ENCODE results near the gene TIMM9.
A peak's percentile ranks its signal among the peaks of the same experiment; 100 is the strongest.
"Not testable (repeated sequence)": the region's sequence is repeated elsewhere in the genome, so short reads cannot be mapped to it uniquely, and the experiment has no call there.

TIMM9 gene

DNA sequence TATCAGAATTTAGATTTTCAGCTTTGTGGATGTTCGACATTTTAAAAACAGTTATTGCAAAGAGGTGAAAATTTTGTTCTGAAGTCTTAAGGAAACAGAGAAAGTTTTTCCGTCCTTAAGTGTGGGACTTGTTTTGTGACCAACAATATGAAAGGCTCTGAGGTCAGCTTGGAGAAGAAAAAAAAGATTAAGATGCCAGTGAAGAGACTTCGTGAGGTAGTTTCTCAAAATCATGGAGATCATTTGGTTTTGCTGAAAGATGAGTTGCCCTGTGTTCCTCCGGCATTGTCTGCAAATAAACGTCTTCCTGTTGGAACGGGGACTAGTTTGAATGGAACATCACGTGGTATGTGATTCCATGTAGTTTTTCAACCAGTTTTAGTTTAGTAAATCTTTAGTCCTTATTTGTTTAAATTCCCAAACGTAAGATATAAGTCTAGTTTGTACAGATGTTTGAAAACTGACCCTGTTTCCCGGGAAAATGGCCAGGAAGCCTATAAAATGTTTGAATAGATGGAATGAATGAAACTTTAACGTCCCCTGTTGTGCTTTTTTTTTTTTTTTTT is 870 bp upstream of the TIMM9 start:
- H3K4me1 Mint-ChIP-seq (ENCODE audit: low read depth in 2 of 2) = peaks cover 10 to 31% of the 10 kb centered on the region in 2 donors
- DNase-seq (peak in 1 of 3 experiments; percentile 5), ATAC-seq (replicated peaks) (no peak)
- H3K27ac Mint-ChIP-seq = peak overlapping the region; percentile 93 to 94
- peaks cover 29% of the 10 kb centered on the region for H3K36me3 Mint-ChIP-seq (ENCODE audit: insufficient read depth)
- no peaks in the 10 kb centered on the region for H3K9me3 Mint-ChIP-seq
- H3K4me3 Mint-ChIP-seq = peak overlapping the region; percentile 73 to 83
- H3K27me3 Mint-ChIP-seq = no peaks in the 10 kb centered on the region

DNA sequence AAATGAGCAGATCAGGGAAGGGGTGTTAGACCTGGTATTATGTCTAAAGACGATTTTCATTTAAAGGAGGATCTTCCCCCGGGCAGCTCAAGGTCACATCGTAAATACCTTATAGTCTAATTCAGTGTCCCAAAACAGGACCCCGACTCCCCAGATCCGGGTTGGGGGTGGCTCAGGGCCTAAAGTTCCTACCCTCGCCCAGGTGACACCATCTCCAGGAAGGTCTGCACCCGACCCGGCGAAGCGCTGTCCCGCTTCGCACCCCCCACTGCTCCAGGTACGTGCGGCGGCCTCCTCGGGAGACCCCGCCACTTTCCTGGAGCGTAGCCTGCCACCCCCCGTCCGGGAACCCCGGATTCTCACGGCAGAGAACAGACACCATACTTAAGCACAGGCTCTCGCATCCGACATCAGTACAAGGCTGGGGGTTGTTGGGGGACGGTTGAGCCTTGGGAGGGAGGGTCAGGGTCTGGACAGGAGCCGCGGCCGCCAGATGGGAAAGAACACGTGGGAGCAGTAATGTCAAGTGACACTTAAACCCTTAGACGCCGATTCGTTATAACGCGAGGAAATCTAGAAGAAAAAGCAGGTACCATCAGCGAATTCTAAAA is 556 bp downstream of the TIMM9 start:
- H3K27ac Mint-ChIP-seq = peak overlapping the region; percentile 93 to 94
- DNase-seq (peak in 1 of 3 experiments; percentile 44), ATAC-seq (replicated peaks) (peak; percentile 23)
- peak overlapping the region; percentile 73 to 83 for H3K4me3 Mint-ChIP-seq
- peaks cover 10 to 28% of the 10 kb centered on the region in 2 donors for H3K4me1 Mint-ChIP-seq (ENCODE audit: low read depth in 2 of 2)
- no peaks in the 10 kb centered on the region for H3K9me3 Mint-ChIP-seq
- H3K36me3 Mint-ChIP-seq (ENCODE audit: insufficient read depth) = peaks cover 33% of the 10 kb centered on the region
- H3K27me3 Mint-ChIP-seq = no peaks in the 10 kb centered on the region

DNA sequence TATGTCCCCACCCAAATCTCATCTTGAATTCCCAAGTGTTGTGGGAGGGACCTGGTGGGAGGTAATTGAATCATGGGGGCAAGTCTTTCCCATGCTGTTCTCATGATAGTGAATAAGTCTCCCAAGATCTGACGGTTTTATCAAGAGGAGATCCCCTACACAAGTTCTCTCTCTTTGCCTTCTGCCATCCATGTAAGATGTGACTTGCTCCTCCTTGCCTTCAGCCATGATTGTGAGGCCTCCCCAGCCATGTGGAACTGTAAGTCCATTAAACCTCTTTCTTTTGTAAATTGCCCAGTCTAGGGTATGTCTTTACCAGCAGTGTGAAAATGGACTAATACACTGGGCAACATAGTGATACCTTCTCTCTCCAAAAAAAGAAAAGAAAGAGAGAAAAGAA is 10.4 kb downstream of the TIMM9 start:
- Mint-ChIP-seq H3K4me1 (ENCODE audit: low read depth in 2 of 2) (peaks cover 6 to 12% of the 10 kb centered on the region in 2 donors), H3K27ac (peak overlapping the region in 1 of 2 donors; percentile 18), H3K36me3 (ENCODE audit: insufficient read depth) (peaks cover 46% of the 10 kb centered on the region)
- not testable (repeated sequence) for H3K4me3 Mint-ChIP-seq; H3K9me3 Mint-ChIP-seq; DNase-seq; ATAC-seq (replicated peaks); H3K27me3 Mint-ChIP-seq

DNA sequence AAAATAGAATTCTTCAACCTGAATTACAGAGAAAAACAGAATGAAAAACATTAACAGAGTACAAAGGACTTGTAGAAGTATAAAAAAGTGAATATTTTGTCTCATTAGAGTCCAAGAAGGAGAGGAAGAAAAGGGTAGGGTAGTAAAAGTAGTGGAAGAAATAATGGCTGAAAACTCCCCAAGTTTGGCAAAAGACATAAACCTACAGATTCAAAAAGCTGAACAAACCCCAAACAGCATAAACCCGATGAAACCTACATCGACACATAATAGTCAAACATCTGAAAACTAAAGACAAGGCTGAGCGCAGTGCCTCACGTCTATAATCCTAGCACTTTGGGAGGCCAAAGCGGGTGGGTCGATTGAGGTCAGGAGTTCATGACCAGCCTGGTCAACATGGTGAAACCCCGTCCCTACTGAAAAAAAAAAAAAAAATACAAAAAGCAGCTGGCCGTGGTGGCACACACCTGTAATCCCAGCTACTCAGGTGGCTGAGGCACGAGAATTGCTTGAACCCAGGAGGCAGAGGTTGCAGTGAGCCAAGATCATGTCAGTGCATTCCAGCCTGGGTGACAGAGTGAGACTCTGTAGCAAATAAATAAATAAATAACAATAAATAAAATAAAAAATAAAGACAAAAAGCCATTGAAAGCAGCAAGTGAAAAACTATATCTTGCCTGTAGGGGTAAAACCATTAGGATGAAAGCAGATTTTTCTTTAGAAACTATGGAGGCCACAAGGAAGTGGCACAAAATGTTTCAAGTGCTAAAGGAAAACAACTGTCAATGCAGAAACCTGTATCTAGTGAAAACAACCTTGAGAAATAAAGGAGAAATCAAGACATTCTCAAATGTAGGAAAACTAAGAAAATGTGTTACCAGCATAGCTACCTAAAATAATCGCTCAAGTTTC is 11.4 kb downstream of the TIMM9 start:
- Mint-ChIP-seq H3K9me3 (no peaks in the 10 kb centered on the region), H3K4me1 (ENCODE audit: low read depth in 2 of 2) (peaks cover 6 to 12% of the 10 kb centered on the region in 2 donors), H3K4me3 (no peak overlapping the region), H3K36me3 (ENCODE audit: insufficient read depth) (peaks cover 46% of the 10 kb centered on the region), H3K27ac (peak overlapping the region in 1 of 2 donors; percentile 82), H3K27me3 (no peaks in the 10 kb centered on the region)
- no peak for ATAC-seq (replicated peaks)
- no peak for DNase-seq

DNA sequence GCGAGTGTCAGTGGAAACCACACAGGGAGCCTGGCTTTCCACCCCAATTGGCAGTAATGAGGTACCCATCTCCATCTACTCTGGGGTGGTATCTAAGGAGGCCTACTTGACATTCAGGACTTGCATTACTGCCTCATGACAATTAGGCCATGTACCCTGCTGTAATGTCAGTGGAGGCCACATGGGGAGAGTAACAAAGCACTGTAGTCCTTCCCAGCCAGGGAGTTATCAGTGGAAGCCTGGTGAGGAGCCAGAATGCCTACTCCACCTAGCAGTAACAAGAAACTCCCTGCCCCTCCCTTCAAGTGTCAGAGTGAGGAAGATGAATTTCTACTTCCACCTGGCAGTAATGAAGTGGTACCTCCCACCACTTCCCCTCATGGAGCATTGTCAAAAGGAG is 12.5 kb downstream of the TIMM9 start:
- DNase-seq = no peak
- no peak for ATAC-seq (replicated peaks)
- no peak overlapping the region for H3K4me3 Mint-ChIP-seq
- H3K9me3 Mint-ChIP-seq = no peaks in the 10 kb centered on the region
- H3K4me1 Mint-ChIP-seq (ENCODE audit: low read depth in 2 of 2) = peaks cover 6 to 12% of the 10 kb centered on the region in 2 donors
- H3K27ac Mint-ChIP-seq = no peak overlapping the region
- no peaks in the 10 kb centered on the region for H3K27me3 Mint-ChIP-seq
- H3K36me3 Mint-ChIP-seq (ENCODE audit: insufficient read depth) = peaks cover 44% of the 10 kb centered on the region

DNA sequence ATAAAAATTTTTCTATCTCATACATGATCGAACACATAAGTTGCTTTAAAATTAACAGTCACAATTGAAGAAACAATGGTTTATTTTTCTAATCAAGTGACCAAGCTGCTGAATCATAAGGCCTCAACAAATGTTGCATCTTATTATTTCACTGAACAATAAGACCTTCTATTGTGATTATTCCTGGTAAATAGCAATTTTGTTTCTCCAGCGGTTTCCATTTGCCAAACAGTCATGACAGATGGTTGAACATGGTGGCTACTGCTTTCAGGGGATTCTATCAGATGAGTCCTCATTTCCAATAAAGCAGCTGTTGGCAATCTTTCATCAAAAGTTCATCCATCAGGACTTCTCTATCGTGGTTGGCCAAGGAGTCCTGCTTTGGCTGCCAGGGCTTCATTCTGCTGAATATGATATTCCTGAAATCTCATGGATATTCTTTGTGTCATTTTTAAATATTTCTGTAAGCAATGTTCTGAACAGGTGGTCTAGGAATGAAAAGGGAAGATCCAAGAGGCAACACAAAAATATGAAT is 18.6 kb downstream of the TIMM9 start:
- no peak overlapping the region for H3K4me3 Mint-ChIP-seq
- no peak for ATAC-seq (replicated peaks)

DNA sequence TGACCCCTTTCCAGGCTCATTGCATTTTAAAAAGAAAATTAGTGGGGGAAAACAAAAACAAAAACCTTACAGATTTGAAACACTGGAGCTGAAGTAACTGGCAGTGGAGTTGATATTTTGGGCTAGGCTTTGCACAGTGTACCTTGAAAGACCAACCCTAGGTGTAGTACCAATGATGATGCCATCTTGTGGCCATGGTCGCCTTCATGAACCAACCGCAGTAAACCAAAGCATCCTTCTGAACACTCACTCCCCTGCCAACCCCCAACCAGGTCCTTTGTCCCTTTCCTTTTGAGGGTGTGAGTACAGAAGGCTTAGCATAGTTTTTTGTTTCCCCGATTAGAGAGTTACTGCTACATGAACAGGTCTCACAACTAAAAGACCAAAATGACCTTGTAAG is 25.7 kb downstream of the TIMM9 start:
- H3K36me3 Mint-ChIP-seq (ENCODE audit: insufficient read depth) = no peaks in the 10 kb centered on the region
- H3K4me3 Mint-ChIP-seq = no peak overlapping the region
- H3K9me3 Mint-ChIP-seq = no peaks in the 10 kb centered on the region
- H3K27ac Mint-ChIP-seq = no peak overlapping the region
- no peaks in the 10 kb centered on the region for H3K27me3 Mint-ChIP-seq
- H3K4me1 Mint-ChIP-seq (ENCODE audit: low read depth in 2 of 2) = no peaks in the 10 kb centered on the region
- peak; percentile 27 for ATAC-seq (replicated peaks)
- DNase-seq = no peak

More for the DNA sequence above, 18.6 kb downstream of the TIMM9 start:
- peaks cover 36% of the 10 kb centered on the region for H3K36me3 Mint-ChIP-seq (ENCODE audit: insufficient read depth)
- H3K27me3 Mint-ChIP-seq = no peaks in the 10 kb centered on the region
- DNase-seq = no peak
- H3K4me1 Mint-ChIP-seq (ENCODE audit: low read depth in 2 of 2) = no peaks in the 10 kb centered on the region
- no peak overlapping the region for H3K27ac Mint-ChIP-seq
- no peaks in the 10 kb centered on the region for H3K9me3 Mint-ChIP-seq

DNA sequence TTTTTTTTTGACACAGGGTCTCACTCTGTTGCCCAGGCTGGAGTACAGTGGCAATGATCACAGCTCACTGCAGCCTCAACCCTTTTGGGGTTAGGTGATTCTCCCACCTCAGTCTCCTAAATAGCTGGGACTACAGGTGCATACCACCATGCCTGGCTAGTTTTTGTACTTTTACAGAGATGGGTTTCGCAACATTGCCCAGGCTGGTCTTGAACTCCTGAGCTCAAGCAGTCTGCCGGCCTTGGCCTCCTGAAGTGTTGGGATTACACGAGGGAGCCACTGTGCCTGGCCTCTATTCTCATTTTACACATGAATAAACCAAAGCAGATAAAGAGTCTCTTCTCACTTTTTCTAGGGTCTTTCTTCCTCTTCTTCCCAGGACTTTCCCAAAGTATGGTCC is 28.4 kb downstream of the TIMM9 start:
- peaks cover 3 to 4% of the 10 kb centered on the region in 2 donors for H3K4me1 Mint-ChIP-seq (ENCODE audit: low read depth in 2 of 2)
- ATAC-seq (replicated peaks) (no peak), DNase-seq (no peak)
- H3K27ac Mint-ChIP-seq = no peak overlapping the region
- no peaks in the 10 kb centered on the region for H3K9me3 Mint-ChIP-seq
- H3K27me3 Mint-ChIP-seq = no peaks in the 10 kb centered on the region
- H3K4me3 Mint-ChIP-seq = no peak overlapping the region
- no peaks in the 10 kb centered on the region for H3K36me3 Mint-ChIP-seq (ENCODE audit: insufficient read depth)

DNA sequence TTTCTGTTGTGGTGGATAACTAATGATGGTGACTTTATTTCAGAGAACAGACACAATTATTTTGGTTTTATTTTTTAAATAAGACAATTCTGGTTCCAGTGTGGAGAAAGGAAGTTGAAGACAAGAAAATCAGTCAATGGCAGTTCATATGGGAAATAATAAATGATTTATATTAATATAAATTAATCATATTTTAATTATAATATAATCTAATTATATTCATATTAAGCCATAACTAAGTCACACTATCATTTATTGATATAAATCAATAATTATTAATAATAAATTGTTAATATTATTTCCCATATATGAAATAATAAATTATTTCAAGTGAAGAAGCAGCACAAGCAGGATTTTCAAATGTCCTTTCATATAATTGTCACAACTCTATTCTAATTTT is 28.8 kb downstream of the TIMM9 start:
- Mint-ChIP-seq H3K4me1 (ENCODE audit: low read depth in 2 of 2) (peaks cover 3 to 4% of the 10 kb centered on the region in 2 donors), H3K9me3 (no peaks in the 10 kb centered on the region), H3K27me3 (no peaks in the 10 kb centered on the region), H3K4me3 (no peak overlapping the region), H3K36me3 (ENCODE audit: insufficient read depth) (no peaks in the 10 kb centered on the region), H3K27ac (no peak overlapping the region)
- no peak for ATAC-seq (replicated peaks)
- DNase-seq = no peak

DNA sequence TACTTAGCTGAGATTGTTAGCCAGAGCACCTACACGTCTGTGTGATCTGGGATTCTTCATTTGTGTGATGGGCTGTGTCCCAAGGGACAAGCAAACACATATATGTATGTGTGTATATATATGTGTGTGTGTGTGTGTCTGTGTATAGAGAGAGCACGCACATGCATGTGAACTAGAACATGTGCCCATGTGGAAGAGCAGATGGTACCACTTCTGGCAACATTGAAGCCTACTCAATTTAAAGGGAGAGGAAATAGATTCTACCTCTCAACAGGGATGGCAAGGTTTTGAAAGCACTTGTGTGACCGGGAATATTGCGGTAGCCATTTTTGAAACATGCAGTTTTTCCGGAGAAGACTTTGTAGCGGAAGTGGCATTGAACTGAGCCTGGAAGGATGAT is 30.2 kb downstream of the TIMM9 start:
- peaks cover 3 to 4% of the 10 kb centered on the region in 2 donors for H3K4me1 Mint-ChIP-seq (ENCODE audit: low read depth in 2 of 2)
- no peaks in the 10 kb centered on the region for H3K36me3 Mint-ChIP-seq (ENCODE audit: insufficient read depth)
- no peak overlapping the region for H3K27ac Mint-ChIP-seq
- DNase-seq (no peak), ATAC-seq (replicated peaks) (no peak)
- H3K27me3 Mint-ChIP-seq = no peaks in the 10 kb centered on the region
- H3K9me3 Mint-ChIP-seq = no peaks in the 10 kb centered on the region
- peak overlapping the region; percentile 80 to 82 for H3K4me3 Mint-ChIP-seq

DNA sequence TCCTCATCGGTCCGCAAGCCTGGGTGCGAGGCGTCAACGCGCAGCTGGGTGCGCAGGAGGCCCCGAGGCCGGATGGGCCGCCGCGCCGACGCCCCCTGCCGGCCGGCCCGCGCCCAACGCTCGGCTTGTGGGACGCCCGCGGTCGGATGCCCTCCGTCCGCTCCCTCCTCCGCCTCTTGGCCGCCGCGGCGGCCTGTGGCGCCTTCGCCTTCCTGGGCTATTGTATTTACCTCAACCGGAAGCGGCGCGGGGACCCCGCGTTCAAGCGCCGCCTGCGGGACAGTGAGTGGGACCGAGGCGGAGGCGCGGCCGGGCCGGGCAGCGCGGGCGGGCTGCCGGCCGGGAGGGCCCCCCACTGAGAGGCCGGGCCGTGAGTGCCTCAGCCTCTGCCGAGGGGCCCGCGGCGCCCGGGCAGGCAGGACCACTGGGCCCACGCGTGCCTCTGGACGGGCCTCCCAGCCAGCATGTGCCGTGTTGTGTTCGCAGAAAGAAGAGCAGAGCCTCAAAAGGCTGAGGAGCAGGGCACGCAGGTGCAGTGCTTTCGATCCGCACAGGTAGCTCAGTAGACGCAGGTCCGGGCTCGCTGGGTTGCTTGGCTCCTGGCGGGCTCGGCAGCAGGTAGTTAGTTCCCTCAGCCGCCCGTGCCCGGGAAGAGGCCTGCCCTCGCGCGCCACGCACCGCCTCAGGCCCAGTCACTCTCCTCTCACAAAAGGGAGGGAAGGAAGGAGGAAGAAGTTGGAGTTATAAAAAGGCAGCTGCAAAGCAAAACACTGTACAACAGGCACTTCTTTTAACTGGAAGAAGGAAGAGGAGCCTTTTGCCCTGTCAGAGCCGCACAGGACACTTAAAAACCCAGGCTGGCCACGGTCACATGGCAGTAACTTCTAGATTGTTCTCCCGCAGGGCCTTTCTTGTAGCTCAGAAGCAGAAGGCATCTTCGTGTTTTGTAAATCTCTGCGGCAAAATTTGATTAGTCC is 31.2 kb downstream of the TIMM9 start, which contains the start of gene TOMM20L:
TSS of gene TOMM20L (plus strand) at position 119 of the 977 bp plus-strand sequence. CDS start at position 147, 28 bp downstream.
- Mint-ChIP-seq H3K27me3 (no peaks in the 10 kb centered on the region), H3K27ac (peak within 1 kb of the TSS; percentile 88 to 89), H3K4me1 (ENCODE audit: low read depth in 2 of 2) (peaks cover 3 to 4% of the 10 kb centered on the region in 2 donors), H3K4me3 (peak within 1 kb of the TSS; percentile 80 to 82), H3K9me3 (no peaks in the 10 kb centered on the region), H3K36me3 (ENCODE audit: insufficient read depth) (no peaks in the 10 kb centered on the region)
- ATAC-seq (replicated peaks) (peak; percentile 88), DNase-seq (peak; percentile 63 to 77 (median 69))

DNA sequence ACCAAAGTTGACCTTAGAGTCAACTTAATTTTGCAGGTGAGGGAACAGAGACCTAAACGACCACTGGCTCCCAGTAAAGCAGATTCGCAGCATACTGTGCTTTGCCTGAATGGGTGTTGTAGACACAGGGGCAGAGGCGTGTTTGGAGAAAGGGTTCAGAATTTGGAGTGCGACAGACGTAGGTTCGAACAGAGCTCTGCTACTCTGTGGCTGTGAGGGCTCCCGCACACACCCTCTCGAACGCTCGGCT is 31.8 kb downstream of the TIMM9 start:
- Mint-ChIP-seq H3K27ac (peak overlapping the region; percentile 84 to 88), H3K27me3 (no peaks in the 10 kb centered on the region), H3K4me1 (ENCODE audit: low read depth in 2 of 2) (peaks cover 3 to 4% of the 10 kb centered on the region in 2 donors), H3K36me3 (ENCODE audit: insufficient read depth) (no peaks in the 10 kb centered on the region), H3K4me3 (peak overlapping the region; percentile 80 to 82), H3K9me3 (no peaks in the 10 kb centered on the region)
- ATAC-seq (replicated peaks) = no peak
- DNase-seq = no peak

DNA sequence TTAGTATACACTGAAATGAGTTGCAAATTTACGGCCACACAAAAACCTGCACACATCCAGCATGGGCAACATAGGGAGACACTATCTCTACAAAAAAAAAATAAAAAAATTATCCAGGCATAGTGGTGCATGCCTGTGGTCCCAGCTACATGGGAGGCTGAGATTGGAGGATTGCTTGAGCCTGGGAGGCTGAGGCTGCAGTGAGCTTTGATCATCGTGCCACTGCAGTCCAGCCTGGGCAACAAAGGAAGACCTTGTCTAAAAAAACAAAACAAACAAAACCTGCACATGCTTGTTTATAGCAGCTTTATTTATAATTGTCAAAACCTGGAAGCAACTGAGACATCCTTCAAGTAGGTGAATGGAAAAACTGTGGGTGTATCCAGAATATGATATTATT is 36.5 kb downstream of the TIMM9 start:
- Mint-ChIP-seq H3K9me3 (no peaks in the 10 kb centered on the region), H3K36me3 (ENCODE audit: insufficient read depth) (peaks cover 4% of the 10 kb centered on the region), H3K27ac (peak overlapping the region in 1 of 2 donors; percentile 41), H3K27me3 (no peaks in the 10 kb centered on the region), H3K4me3 (no peak overlapping the region), H3K4me1 (ENCODE audit: low read depth in 2 of 2) (peaks cover 0 to 2% of the 10 kb centered on the region in 2 donors)
- DNase-seq (no peak), ATAC-seq (replicated peaks) (no peak)

Data from effector memory CD8-positive, alpha-beta T cell (primary cell).